Endodermal cell (in vitro differentiated cells): ENCODE data around the gene ZBTB17. TPM values are rescaled to one million over a fixed set of nuclear protein-coding genes. Genes with fewer than 3 reads are reported as not detected.

Experiments used
- DNase-seq: peaks from one replicate; pipeline ENCODE4 v3.0.0-alpha.2; 2017
- H3K27ac ChIP-seq: 2 replicates; pipeline ENCODE4 v1.5.1; 2013; ENCODE audit warnings: mild to moderate bottlenecking, low read depth, low read length, moderate library complexity
- H3K27me3 ChIP-seq: 2 replicates; pipeline ENCODE4 v1.6.1; 2013; ENCODE audit warnings: mild to moderate bottlenecking, low read length, moderate library complexity; ENCODE audit not compliant: insufficient read depth, control insufficient read depth, poor library complexity, severe bottlenecking
- H3K36me3 ChIP-seq: 2 replicates; pipeline ENCODE4 v1.7.0; 2013; ENCODE audit warnings: mild to moderate bottlenecking, low read length, moderate library complexity; ENCODE audit not compliant: control insufficient read depth, insufficient read depth
- H3K4me1 ChIP-seq: one replicate; pipeline ENCODE4 v1.7.0; 2013; ENCODE audit warnings: low read length; ENCODE audit not compliant: control insufficient read depth, insufficient read depth
- H3K4me3 ChIP-seq: 2 replicates; pipeline ENCODE4 v1.5.1; 2013; ENCODE audit warnings: mild to moderate bottlenecking, low read length, moderate library complexity
- H3K9ac ChIP-seq: 2 replicates; pipeline ENCODE4 v1.6.1; 2013; ENCODE audit warnings: mild to moderate bottlenecking, low read length, moderate library complexity; ENCODE audit not compliant: poor library complexity, severe bottlenecking; ENCODE audit errors: extremely low read depth
- H3K9me3 ChIP-seq: 2 replicates; pipeline ENCODE4 v1.6.1; 2013; ENCODE audit warnings: mild to moderate bottlenecking, low read length, moderate library complexity; ENCODE audit not compliant: control insufficient read depth
- H3K27ac Mint-ChIP-seq: 2 replicates; pipeline ENCODE4 v1.8.0; 2020; ENCODE audit warnings: mixed read lengths
- H3K27me3 Mint-ChIP-seq: 2 replicates; pipeline ENCODE4 v1.8.0; 2021; ENCODE audit warnings: mild to moderate bottlenecking, mixed read lengths; ENCODE audit not compliant: insufficient read depth
- H3K36me3 Mint-ChIP-seq: 2 replicates; pipeline ENCODE4 v1.8.0; 2020; ENCODE audit warnings: low read depth, mixed read lengths
- H3K4me1 Mint-ChIP-seq: 2 replicates; pipeline ENCODE4 v1.8.0; 2020; ENCODE audit warnings: mixed read lengths
- H3K4me3 Mint-ChIP-seq: 2 replicates; pipeline ENCODE4 v1.8.0; 2020; ENCODE audit warnings: mild to moderate bottlenecking, moderate library complexity, mixed read lengths
- H3K9me3 Mint-ChIP-seq: 2 replicates; pipeline ENCODE4 v1.8.0; 2020; ENCODE audit warnings: mild to moderate bottlenecking, mixed read lengths
- CTCF ChIP-seq: fragments of 200-600 bp; sonication (generic); conservative IDR thresholded peaks from 2 replicates; pipeline ENCODE4 v1.5.0; 2021; ENCODE audit warnings: antibody characterized with exemption, mild to moderate bottlenecking
- WGBS, 2 experiments: methylation state at CpG; one replicate each; pipeline versions ENCODE4 v1.1.5 to v1.1.7; 2013; ENCODE audit warnings: missing lambda C conversion rate in 2 of 2, mixed read lengths in 1 of 2; ENCODE audit not compliant: insufficient coverage in 1 of 2, insufficient read length in 1 of 2; 5-methylcytosine and 5-hydroxymethylcytosine counted together
- total RNA-seq, 2 donors: library from RNA; stranded (reverse); fragmentation: NEBNext Ultra II Directional in 1 of 2; extraction: Animal tissue kit (Norgen Biotek cat#: 25700) in 1 of 2; gene quantifications; 2 replicates in 1 of 2; 3 replicates in 1 of 2; pipeline ENCODE4 v1.2.1, GENCODE V29; 2021

The ZBTB17 gene
- total RNA-seq, 2 donors from 2014 or later = 28.0 to 31.7 TPM

- H3K36me3 ChIP-seq = no peaks in the 10 kb centered on the region
- no peaks in the 10 kb centered on the region for H3K9me3 ChIP-seq
- H3K9me3 Mint-ChIP-seq = no peaks in the 10 kb centered on the region
- no peak for TF ChIP-seq CTCF
- no peaks in the 10 kb centered on the region for H3K36me3 Mint-ChIP-seq
- H3K27ac Mint-ChIP-seq = no peak overlapping the region
- H3K4me3 Mint-ChIP-seq = no peak overlapping the region
- no peak overlapping the region for H3K4me3 ChIP-seq
- H3K4me1 ChIP-seq = no peaks in the 10 kb centered on the region
- WGBS, 2 experiments = 88 to 93% methylated on average over 3 of the region's 3 CpGs
- H3K27ac ChIP-seq = no peak overlapping the region
- no peaks in the 10 kb centered on the region for H3K27me3 Mint-ChIP-seq
- no peak overlapping the region for H3K9ac ChIP-seq
- DNase-seq = no peak
- peaks cover 10% of the 10 kb centered on the region for H3K4me1 Mint-ChIP-seq
- H3K27me3 ChIP-seq = no peaks in the 10 kb centered on the region
These were observed 34.9 kb upstream of the ZBTB17 start for GRCh38 chr1:16010837-16011236.

- H3K27ac ChIP-seq = no peak overlapping the region
These were observed 33.8 kb upstream of the ZBTB17 start for GRCh38 chr1:16009678-16010077.

DNA sequence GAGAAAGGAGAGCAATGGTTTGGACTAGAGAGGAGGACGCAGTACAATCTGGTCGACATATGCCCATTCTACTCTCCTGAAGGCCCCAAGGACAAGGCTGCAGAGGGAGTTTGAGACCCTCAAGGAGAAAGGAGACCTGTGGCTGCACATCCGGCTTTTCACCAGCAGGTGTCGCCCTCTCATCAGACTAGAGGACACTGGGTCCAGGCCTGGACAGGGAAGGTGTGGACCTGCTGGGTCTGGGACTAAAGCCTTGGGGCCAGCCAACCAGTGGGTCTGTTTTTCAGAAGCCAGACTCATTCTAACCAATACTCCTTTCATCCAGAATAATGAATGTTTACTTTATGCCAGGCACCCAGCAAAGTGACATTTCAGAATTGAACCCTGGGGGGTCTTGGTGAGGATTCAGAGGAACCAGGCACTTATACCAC lies 33.1 kb upstream of the ZBTB17 start:
- Histone ChIP-seq H3K27ac (no peak overlapping the region), H3K27me3 (no peaks in the 10 kb centered on the region), H3K9ac (no peak overlapping the region), H3K9me3 (no peaks in the 10 kb centered on the region), H3K4me1 (peaks cover 3% of the 10 kb centered on the region), H3K4me3 (no peak overlapping the region), H3K36me3 (no peaks in the 10 kb centered on the region)
- Mint-ChIP-seq H3K4me3 (no peak overlapping the region), H3K27ac (no peak overlapping the region), H3K4me1 (peaks cover 6% of the 10 kb centered on the region), H3K27me3 (no peaks in the 10 kb centered on the region), H3K9me3 (no peaks in the 10 kb centered on the region), H3K36me3 (no peaks in the 10 kb centered on the region)
- DNase-seq = peak; percentile 98
- WGBS, 2 experiments = 0% methylated on average over 4 of the region's 4 CpGs
- TF ChIP-seq CTCF = peak; percentile 98

More at GRCh38 chr1:16009678-16010077, 33.8 kb upstream of the ZBTB17 start:
- DNase-seq = no peak
- Histone ChIP-seq H3K4me1 (no peaks in the 10 kb centered on the region), H3K4me3 (no peak overlapping the region), H3K9ac (no peak overlapping the region), H3K9me3 (no peaks in the 10 kb centered on the region), H3K27me3 (no peaks in the 10 kb centered on the region), H3K36me3 (no peaks in the 10 kb centered on the region)
- Mint-ChIP-seq H3K36me3 (no peaks in the 10 kb centered on the region), H3K9me3 (no peaks in the 10 kb centered on the region), H3K27ac (no peak overlapping the region), H3K4me1 (peaks cover 9% of the 10 kb centered on the region), H3K4me3 (no peak overlapping the region), H3K27me3 (no peaks in the 10 kb centered on the region)
- 92% methylated on average over 11 of the region's 11 CpGs for WGBS, 2 experiments
- no peak for TF ChIP-seq CTCF
